Endothelial cell of umbilical vein (primary cell): ENCODE results near the gene MLIP.

ENCODE experiments used
- CTCF ChIP-seq, 2 donors: IDR thresholded peaks; 1 replicate in 1 of 2; 2 replicates in 1 of 2; pipeline ENCODE4 v1.5.1; 2011; ENCODE audit warnings: low read length in 2 of 2, mild to moderate bottlenecking in 2 of 2, moderate library complexity in 2 of 2, control low read depth in 1 of 2, inconsistent platforms in 1 of 2, low read depth in 1 of 2; ENCODE audit not compliant: insufficient read depth in 1 of 2; ENCODE audit errors: extremely low read depth in 1 of 2
- POLR2AphosphoS5 ChIP-seq: IDR thresholded peaks from 2 replicates; pipeline ENCODE4 v1.6.1; 2012; ENCODE audit warnings: low read depth, mild to moderate bottlenecking, control low read depth, low read length, moderate library complexity; ENCODE audit not compliant: insufficient read depth

- TF ChIP-seq CTCF (IDR thresholded peaks at IDR 0.05; ENCODE audit: extremely low read depth in 1 of 2, insufficient read depth in 1 of 2, low read depth in 1 of 2, low read length in 2 of 2) (no peak), POLR2AphosphoS5 (no peak)
These were observed 1.7 kb upstream of the MLIP start for GRCh38 chr6:54109586-54109985.
